ENCODE data around the gene PLD4. TPM values are rescaled to one million over a fixed set of nuclear protein-coding genes. Genes with fewer than 3 reads are reported as not detected.
"Not testable (repeated sequence)": the region's sequence is repeated elsewhere in the genome, so short reads cannot be mapped to it uniquely, and the experiment has no call there.

PLD4 gene
- total RNA-seq, 6 experiments from 2014 or later = 0.12 to 0.49 (median 0.33) TPM; not detected in 2

DNA sequence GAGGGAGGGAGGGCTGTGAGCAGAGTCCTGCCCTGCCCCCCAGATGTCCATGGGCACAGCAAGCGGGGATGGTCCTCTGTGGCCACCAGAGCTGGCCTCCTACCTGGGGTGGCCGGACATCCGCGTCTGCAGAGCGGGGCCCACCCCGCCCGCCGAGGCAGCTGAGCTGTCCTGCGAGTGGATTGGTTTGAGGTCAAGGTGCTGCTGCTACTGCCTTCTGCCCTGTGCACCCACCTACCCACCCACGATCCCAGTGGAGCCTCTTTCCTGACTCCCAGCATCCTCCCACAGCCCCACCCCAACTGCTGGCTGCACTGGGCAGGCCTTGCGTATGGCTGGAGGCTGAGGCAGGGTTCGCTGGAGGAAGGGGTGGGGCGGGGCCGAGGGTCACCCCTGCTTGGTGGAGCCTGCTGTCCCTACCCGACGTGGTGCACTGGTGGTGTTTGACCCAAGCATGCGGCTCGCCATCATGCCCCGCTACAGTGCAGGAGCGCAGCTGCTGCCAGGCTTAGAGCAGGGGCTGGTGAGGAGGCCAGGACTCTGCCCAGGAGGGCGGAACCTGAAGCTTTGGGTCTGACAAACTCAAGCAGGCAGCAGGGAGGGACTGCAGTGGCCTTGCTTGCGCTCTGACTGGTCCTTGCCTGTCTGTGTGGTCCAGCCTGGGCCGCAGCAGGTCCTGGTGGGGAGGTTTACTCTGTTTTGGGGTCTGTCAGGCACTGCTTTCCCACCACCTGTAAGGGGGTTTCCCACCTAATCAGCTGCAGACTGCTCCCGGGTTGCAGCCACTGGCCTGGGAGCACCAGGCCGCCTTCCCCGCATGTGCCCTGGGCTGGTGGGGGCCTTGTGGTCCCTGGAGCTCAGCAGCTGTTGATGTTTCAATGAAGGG lies 35.9 kb upstream of the PLD4 start:
- DNase-seq = peak in 2 of 3 donors; percentile 17 to 51
- peaks cover 0 to 14% (median 0%) of the 10 kb centered on the region in 4 donors for H3K36me3 ChIP-seq
- WGBS (ENCODE audit: insufficient coverage, low coverage, low lambda C conversion rate, missing lambda C conversion rate) = no CpG with 5 or more reads among the region's 26 CpGs
- TF ChIP-seq, protein P1, sequence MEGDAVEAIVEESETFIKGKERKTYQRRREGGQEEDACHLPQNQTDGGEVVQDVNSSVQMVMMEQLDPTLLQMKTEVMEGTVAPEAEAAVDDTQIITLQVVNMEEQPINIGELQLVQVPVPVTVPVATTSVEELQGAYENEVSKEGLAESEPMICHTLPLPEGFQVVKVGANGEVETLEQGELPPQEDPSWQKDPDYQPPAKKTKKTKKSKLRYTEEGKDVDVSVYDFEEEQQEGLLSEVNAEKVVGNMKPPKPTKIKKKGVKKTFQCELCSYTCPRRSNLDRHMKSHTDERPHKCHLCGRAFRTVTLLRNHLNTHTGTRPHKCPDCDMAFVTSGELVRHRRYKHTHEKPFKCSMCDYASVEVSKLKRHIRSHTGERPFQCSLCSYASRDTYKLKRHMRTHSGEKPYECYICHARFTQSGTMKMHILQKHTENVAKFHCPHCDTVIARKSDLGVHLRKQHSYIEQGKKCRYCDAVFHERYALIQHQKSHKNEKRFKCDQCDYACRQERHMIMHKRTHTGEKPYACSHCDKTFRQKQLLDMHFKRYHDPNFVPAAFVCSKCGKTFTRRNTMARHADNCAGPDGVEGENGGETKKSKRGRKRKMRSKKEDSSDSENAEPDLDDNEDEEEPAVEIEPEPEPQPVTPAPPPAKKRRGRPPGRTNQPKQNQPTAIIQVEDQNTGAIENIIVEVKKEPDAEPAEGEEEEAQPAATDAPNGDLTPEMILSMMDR (IDR thresholded peaks at IDR 0.05) = no peak
- TF ChIP-seq POLR2A (IDR thresholded peaks at IDR 0.05) = no peak
- no peak overlapping the region for H3K4me3 ChIP-seq
- no peak for ATAC-seq
- no peaks in the 10 kb centered on the region for H3K27me3 ChIP-seq
- no peaks in the 10 kb centered on the region for H3K4me1 ChIP-seq
- intact Hi-C loops (cut with DNase I) = no loop called here
- no peak overlapping the region for H3K27ac ChIP-seq
- H3K9me3 ChIP-seq = no peaks in the 10 kb centered on the region

DNA sequence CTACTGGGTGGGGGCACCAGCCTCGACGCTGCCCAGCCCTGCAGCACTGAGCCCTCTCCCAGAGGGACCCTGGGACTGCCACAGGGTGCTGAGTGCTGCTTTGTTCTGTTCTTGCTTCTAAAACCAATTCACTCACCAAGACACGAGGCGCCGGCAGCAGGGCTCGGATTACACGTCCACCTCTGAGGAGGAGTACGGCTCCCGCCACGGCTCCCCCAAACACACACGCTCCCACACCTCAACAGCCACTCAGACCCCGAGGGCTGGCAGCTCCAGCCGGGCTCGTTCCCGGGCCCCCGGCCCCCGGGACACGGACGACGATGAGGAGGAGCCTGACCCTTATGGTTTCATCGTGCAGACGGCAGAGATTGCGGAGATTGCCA lies 35.3 kb upstream of the PLD4 start:
- Histone ChIP-seq H3K27ac (no peak overlapping the region), H3K9me3 (no peaks in the 10 kb centered on the region), H3K4me3 (no peak overlapping the region), H3K36me3 (peaks cover 0 to 10% (median 0%) of the 10 kb centered on the region in 4 donors), H3K27me3 (no peaks in the 10 kb centered on the region), H3K4me1 (no peaks in the 10 kb centered on the region)
- peak in 1 of 3 donors; percentile 16 for DNase-seq
- intact Hi-C loops (cut with DNase I) = no loop called here
- no peak for ATAC-seq
- 95% methylated on average over 11 of the region's 23 CpGs for WGBS (ENCODE audit: insufficient coverage, low coverage, low lambda C conversion rate, missing lambda C conversion rate)
- TF ChIP-seq, protein P1 (IDR thresholded peaks at IDR 0.05) = no peak
- no peak for TF ChIP-seq POLR2A (IDR thresholded peaks at IDR 0.05)

DNA sequence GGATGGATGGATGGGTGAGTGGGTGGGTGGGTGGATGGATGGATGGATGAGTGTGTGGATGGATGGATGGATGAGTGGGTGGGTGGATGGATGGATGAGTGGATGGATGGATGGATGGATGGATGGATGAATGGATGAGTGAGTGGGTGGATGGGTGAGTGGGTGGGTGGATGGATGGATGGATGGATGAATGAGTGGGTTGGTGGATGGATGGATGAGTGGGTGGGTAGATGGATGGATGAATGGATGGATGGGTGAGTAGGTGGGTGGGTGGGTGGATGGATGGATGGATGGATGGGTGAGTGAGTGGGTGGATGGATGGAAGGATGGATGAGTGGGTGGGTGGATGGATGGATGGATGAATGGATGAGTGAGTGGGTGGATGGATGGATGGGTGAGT lies 34.4 kb upstream of the PLD4 start:
- H3K27ac ChIP-seq; DNase-seq; H3K27me3 ChIP-seq; ATAC-seq; intact Hi-C loops (cut with DNase I); H3K4me3 ChIP-seq; H3K9me3 ChIP-seq; H3K4me1 ChIP-seq: not testable (repeated sequence)
- peaks cover 0 to 10% (median 0%) of the 10 kb centered on the region in 4 donors for H3K36me3 ChIP-seq

DNA sequence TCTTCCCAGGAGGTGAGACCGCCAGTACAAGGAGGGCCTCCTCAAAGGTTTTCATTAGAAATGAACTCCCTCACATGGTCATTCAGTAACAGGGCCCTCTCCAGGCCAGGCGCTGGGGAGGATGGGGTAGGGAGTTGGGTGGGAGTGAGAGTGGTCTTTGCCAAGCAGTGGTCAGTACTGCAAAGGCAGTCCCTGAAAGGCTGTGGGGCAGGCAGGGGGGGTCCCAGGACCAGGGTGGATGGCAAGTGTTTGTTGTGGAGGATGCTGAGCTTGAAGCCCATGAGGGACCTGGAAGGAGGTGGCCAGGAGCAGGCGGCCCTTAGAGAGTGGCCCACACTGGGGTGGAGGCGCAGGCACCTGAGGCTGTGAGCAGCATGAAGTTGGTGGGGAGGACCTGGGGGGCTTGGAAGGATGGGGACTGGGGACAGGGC lies 33.5 kb upstream of the PLD4 start:
- no peak overlapping the region for H3K4me3 ChIP-seq
- peaks cover 0 to 5% (median 0%) of the 10 kb centered on the region in 4 donors for H3K4me1 ChIP-seq
- H3K27ac ChIP-seq = no peak overlapping the region
- no peaks in the 10 kb centered on the region for H3K9me3 ChIP-seq
- TF ChIP-seq, protein P1 (IDR thresholded peaks at IDR 0.05) = no peak
- no peak for TF ChIP-seq POLR2A (IDR thresholded peaks at IDR 0.05)
- DNase-seq = no peak
- ATAC-seq = no peak
- intact Hi-C loops (cut with DNase I) = no loop called here
- no peaks in the 10 kb centered on the region for H3K27me3 ChIP-seq
- peaks cover 0 to 7% (median 0%) of the 10 kb centered on the region in 4 donors for H3K36me3 ChIP-seq
- 96% methylated on average over 4 of the region's 4 CpGs for WGBS (ENCODE audit: insufficient coverage, low coverage, low lambda C conversion rate, missing lambda C conversion rate)
